Naive thymus-derived CD8-positive, alpha-beta T cell (primary cell): ENCODE results near the gene TRIM31. TPM values are rescaled to one million over a fixed set of nuclear protein-coding genes. Genes with fewer than 3 reads are reported as not detected.
"Not testable (repeated sequence)": the region's sequence is repeated elsewhere in the genome, so short reads cannot be mapped to it uniquely, and the experiment has no call there.

Source experiments
- ATAC-seq, 2 donors: fragments of 150-1000 bp; cut with Tn5 transposase in 1 of 2; sonication (Bioruptor Pico), chemical (Tn5 transposase) in 1 of 2; 1 replicate in 1 of 2; 2 replicates in 1 of 2; pipeline ENCODE4 v1.10.0; 2021; ENCODE audit warnings: mild to moderate bottlenecking in 2 of 2, moderate library complexity in 2 of 2
- POLR2A ChIA-PET: fragments of 350-600 bp; sonication (Branson Sonifier 250); formaldehyde crosslinking; loops from one replicate; lab custom pipeline; 2021; ENCODE audit warnings: antibody characterized with exemption; lab: Charles Lee
- DNase-seq, 10 donors: peaks; one replicate each; pipeline versions ENCODE4 v3.0.0 to v3.0.0-alpha.2; 2020 to 2022
- H3K27ac Mint-ChIP-seq, 10 donors: one replicate each; pipeline ENCODE4 v1.8.0; 2020 to 2022; ENCODE audit warnings: mild to moderate bottlenecking in 10 of 10, mixed read lengths in 10 of 10, moderate library complexity in 4 of 10, inconsistent platforms in 1 of 10
- H3K27me3 Mint-ChIP-seq, 5 donors: one replicate each; pipeline ENCODE4 v1.8.0; 2021 to 2022; ENCODE audit warnings: mixed read lengths in 5 of 5
- H3K36me3 Mint-ChIP-seq, 3 donors: one replicate each; pipeline ENCODE4 v1.8.0; 2020 to 2022; ENCODE audit warnings: mixed read lengths in 3 of 3, mild to moderate bottlenecking in 2 of 3, inconsistent platforms in 1 of 3
- H3K4me1 Mint-ChIP-seq, 4 donors: one replicate each; pipeline ENCODE4 v1.8.0; 2021 to 2022; ENCODE audit warnings: mixed read lengths in 4 of 4
- H3K4me3 Mint-ChIP-seq, 10 donors: one replicate each; pipeline ENCODE4 v1.8.0; 2020 to 2022; ENCODE audit warnings: mild to moderate bottlenecking in 10 of 10, mixed read lengths in 10 of 10, moderate library complexity in 6 of 10, inconsistent platforms in 1 of 10
- H3K9me3 Mint-ChIP-seq, 9 donors: one replicate each; pipeline ENCODE4 v1.8.0; 2020 to 2022; ENCODE audit warnings: mixed read lengths in 9 of 9, mild to moderate bottlenecking in 3 of 9, inconsistent platforms in 1 of 9, moderate library complexity in 1 of 9
- polyA plus RNA-seq, 3 donors: library from polyadenylated mRNA; unstranded; fragments of 300-500 nt; fragmentation: Illumina TruSeq; gene quantifications; one replicate each; pipeline ENCODE4 v1.2.3, GENCODE V29; 2021
- total RNA-seq, 8 experiments: library from RNA in 2 of 8; stranded (reverse) in 2 of 8; gene quantifications; one replicate each; pipeline ENCODE4 v1.2.3 and lab custom pipeline; 2021 to 2026

TRIM31 gene
- total and polyA plus RNA-seq, 5 experiments from 2014 or later, result 0.07 TPM; not detected in 4

GRCh38 chr6:30142665-30143064 is 29.8 kb upstream of the TRIM31 start:
- no peaks in the 10 kb centered on the region for H3K4me1 Mint-ChIP-seq
- no peak overlapping the region for H3K27ac Mint-ChIP-seq
- POLR2A ChIA-PET, result no interaction called here
- no peak for DNase-seq
- H3K9me3 Mint-ChIP-seq, result no peaks in the 10 kb centered on the region
- H3K36me3 Mint-ChIP-seq, result no peaks in the 10 kb centered on the region
- H3K4me3 Mint-ChIP-seq, result no peak overlapping the region
- no peak for ATAC-seq
- H3K27me3 Mint-ChIP-seq, result peaks cover 22 to 45% (median 35%) of the 10 kb centered on the region in 5 donors

GRCh38 chr6:30140240-30140639 is 27.4 kb upstream of the TRIM31 start:
- DNase-seq, H3K4me1 Mint-ChIP-seq, POLR2A ChIA-PET, H3K36me3 Mint-ChIP-seq, H3K27ac Mint-ChIP-seq, ATAC-seq, H3K4me3 Mint-ChIP-seq, H3K9me3 Mint-ChIP-seq: not testable (repeated sequence)
- H3K27me3 Mint-ChIP-seq, result peaks cover 20 to 43% (median 32%) of the 10 kb centered on the region in 5 donors

- H3K4me1 Mint-ChIP-seq, result no peaks in the 10 kb centered on the region
- no peak overlapping the region for H3K4me3 Mint-ChIP-seq
- peaks cover 0 to 1% (median 0%) of the 10 kb centered on the region in 3 donors for H3K36me3 Mint-ChIP-seq
- POLR2A ChIA-PET, result interaction anchor here (1.8 kb wide), 1 partner anchor 33 kb away, joined by 4 read pairs; no protein-coding TSS in a partner anchor
- DNase-seq (no peak), ATAC-seq (no peak)
- peaks cover 19 to 43% (median 27%) of the 10 kb centered on the region in 5 donors for H3K27me3 Mint-ChIP-seq
- H3K9me3 Mint-ChIP-seq, result no peaks in the 10 kb centered on the region
- H3K27ac Mint-ChIP-seq, result no peak overlapping the region
Measured at GRCh38 chr6:30136570-30137286, 23.8 kb upstream of the TRIM31 start.

DNA sequence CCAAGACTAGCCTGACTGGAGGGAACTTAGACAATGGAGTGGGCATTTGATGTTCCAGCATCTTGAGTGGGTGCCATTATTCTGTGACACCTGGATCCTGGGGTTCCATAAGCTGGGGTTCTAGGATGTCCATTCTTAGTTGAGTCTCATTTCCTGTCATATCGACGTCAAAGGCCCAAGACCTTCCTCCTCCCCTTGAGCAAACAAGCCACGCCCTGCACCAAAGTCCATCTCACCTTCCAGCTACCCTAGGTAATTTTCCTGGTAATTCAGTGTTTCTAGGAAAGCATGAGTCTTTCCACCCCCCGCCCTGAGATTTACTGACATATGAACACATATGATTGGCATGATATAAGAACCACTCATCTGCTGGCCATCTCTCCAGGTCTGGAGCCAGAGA is 22.9 kb upstream of the TRIM31 start, which contains the start of gene TRIM40:
TRIM40 (plus strand) TSS at position 384 of the 400 bp plus-strand sequence. CDS start 897 bp downstream, outside the sequence.
- peaks cover 0 to 1% (median 0%) of the 10 kb centered on the region in 3 donors for H3K36me3 Mint-ChIP-seq
- peaks cover 25 to 46% (median 30%) of the 10 kb centered on the region in 5 donors for H3K27me3 Mint-ChIP-seq

GRCh38 chr6:30135147-30135546 is 22.3 kb upstream of the TRIM31 start:
- Mint-ChIP-seq H3K27ac (no peak overlapping the region), H3K9me3 (no peaks in the 10 kb centered on the region), H3K4me3 (no peak overlapping the region), H3K27me3 (peaks cover 22 to 49% (median 29%) of the 10 kb centered on the region in 5 donors), H3K4me1 (peaks cover 5 to 8% (median 6%) of the 10 kb centered on the region in 4 donors), H3K36me3 (peaks cover 0 to 1% (median 0%) of the 10 kb centered on the region in 3 donors)
- DNase-seq (no peak), ATAC-seq (no peak)
- POLR2A ChIA-PET, result interaction anchor here (1.8 kb wide), 1 partner anchor 32 kb away, joined by 4 read pairs; no protein-coding TSS in a partner anchor

More for the DNA sequence above, 22.9 kb upstream of the TRIM31 start, which contains the start of gene TRIM40:
- ATAC-seq (no peak), DNase-seq (no peak)
- no peaks in the 10 kb centered on the region for H3K9me3 Mint-ChIP-seq
- no peak within 1 kb of the TSS for H3K4me3 Mint-ChIP-seq
- peaks cover 3 to 4% (median 4%) of the 10 kb centered on the region in 4 donors for H3K4me1 Mint-ChIP-seq
- POLR2A ChIA-PET, result interaction anchor here (1.8 kb wide), 1 partner anchor 32 kb away, joined by 4 read pairs; no protein-coding TSS in a partner anchor
- H3K27ac Mint-ChIP-seq, result no peak within 1 kb of the TSS

DNA sequence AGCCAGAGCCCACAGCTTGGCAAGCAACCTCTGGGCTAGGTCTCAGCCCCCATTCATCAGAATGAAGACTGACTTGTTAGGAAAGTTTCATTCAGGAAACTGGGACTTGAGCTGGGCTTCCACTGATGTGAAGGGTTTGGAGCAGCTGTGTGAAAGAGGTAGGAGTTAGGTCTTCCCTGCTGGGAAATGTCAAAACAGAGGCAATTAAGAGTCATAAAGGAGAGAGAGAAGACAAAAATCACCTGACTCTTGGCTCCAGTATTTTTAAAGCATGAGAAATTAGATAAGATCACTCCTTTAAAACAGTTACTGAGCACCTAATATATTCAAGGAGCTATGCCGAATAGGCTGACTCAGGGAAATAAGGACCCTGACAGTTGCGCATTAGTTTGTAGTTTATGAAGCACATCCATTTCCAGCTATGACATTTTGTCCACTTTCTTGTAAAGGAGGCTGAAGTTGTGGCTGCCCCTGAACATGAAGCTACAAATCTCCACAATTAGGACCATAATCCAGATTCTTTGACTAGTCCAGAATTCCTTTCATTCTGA is 19.1 kb upstream of the TRIM31 start:
- no peak overlapping the region for H3K27ac Mint-ChIP-seq

GRCh38 chr6:30130887-30131862 is 18.3 kb upstream of the TRIM31 start:
- ATAC-seq, result peak; percentile 95 to 98
- POLR2A ChIA-PET, result interaction anchor here (2.8 kb wide), 1 partner anchor 29 kb away, joined by 18 read pairs; no protein-coding TSS in a partner anchor
- DNase-seq, result peak in 9 of 10 donors; percentile 56 to 86 (median 71)
- no peak overlapping the region for H3K27ac Mint-ChIP-seq
- peaks cover 6 to 14% (median 8%) of the 10 kb centered on the region in 4 donors for H3K4me1 Mint-ChIP-seq
- H3K9me3 Mint-ChIP-seq, result no peaks in the 10 kb centered on the region
- H3K4me3 Mint-ChIP-seq, result peak overlapping the region in 5 of 10 donors; percentile 7 to 40 (median 20)
- peaks cover 0 to 1% (median 0%) of the 10 kb centered on the region in 3 donors for H3K36me3 Mint-ChIP-seq
- H3K27me3 Mint-ChIP-seq, result peaks cover 25 to 73% (median 68%) of the 10 kb centered on the region in 5 donors

More for the DNA sequence above, 19.1 kb upstream of the TRIM31 start:
- POLR2A ChIA-PET, result interaction anchor here (2.8 kb wide), 1 partner anchor 30 kb away, joined by 18 read pairs; no protein-coding TSS in a partner anchor
- Mint-ChIP-seq H3K36me3 (peaks cover 0 to 1% (median 0%) of the 10 kb centered on the region in 3 donors), H3K27me3 (peaks cover 25 to 67% (median 60%) of the 10 kb centered on the region in 5 donors), H3K9me3 (no peaks in the 10 kb centered on the region), H3K4me3 (no peak overlapping the region), H3K4me1 (peaks cover 6 to 14% (median 8%) of the 10 kb centered on the region in 4 donors)
- DNase-seq (no peak), ATAC-seq (no peak)

- Mint-ChIP-seq H3K27me3 (peaks cover 28 to 78% (median 68%) of the 10 kb centered on the region in 5 donors), H3K36me3 (peaks cover 0 to 1% (median 0%) of the 10 kb centered on the region in 3 donors), H3K4me3 (no peak overlapping the region), H3K9me3 (no peaks in the 10 kb centered on the region), H3K27ac (no peak overlapping the region), H3K4me1 (peaks cover 6 to 14% (median 8%) of the 10 kb centered on the region in 4 donors)
- no peak for ATAC-seq
- POLR2A ChIA-PET, result interaction anchor here (2.8 kb wide), 1 partner anchor 28 kb away, joined by 18 read pairs; no protein-coding TSS in a partner anchor
- no peak for DNase-seq
Measured at GRCh38 chr6:30130179-30130679, 17.3 kb upstream of the TRIM31 start.

- Mint-ChIP-seq H3K27ac (no peak overlapping the region), H3K9me3 (no peaks in the 10 kb centered on the region), H3K4me3 (no peak overlapping the region), H3K36me3 (peaks cover 0 to 1% (median 0%) of the 10 kb centered on the region in 3 donors), H3K4me1 (peaks cover 6 to 14% (median 8%) of the 10 kb centered on the region in 4 donors), H3K27me3 (peaks cover 31 to 81% (median 66%) of the 10 kb centered on the region in 5 donors)
- POLR2A ChIA-PET, result interaction anchor here (2.8 kb wide), 1 partner anchor 27 kb away, joined by 18 read pairs; no protein-coding TSS in a partner anchor
- ATAC-seq (no peak), DNase-seq (no peak)
Measured at GRCh38 chr6:30129265-30130178, 16.6 kb upstream of the TRIM31 start.

GRCh38 chr6:30127238-30128093 is 14.6 kb upstream of the TRIM31 start:
- DNase-seq (no peak), ATAC-seq (no peak)
- H3K9me3 Mint-ChIP-seq, result no peaks in the 10 kb centered on the region
- no peak overlapping the region for H3K27ac Mint-ChIP-seq
- peak overlapping the region in 3 of 10 donors; percentile 5 to 12 (median 7) for H3K4me3 Mint-ChIP-seq
- peaks cover 6 to 14% (median 8%) of the 10 kb centered on the region in 4 donors for H3K4me1 Mint-ChIP-seq
- H3K36me3 Mint-ChIP-seq, result no peaks in the 10 kb centered on the region
- POLR2A ChIA-PET, result interaction anchor here (0.6 kb wide), 1 partner anchor 706 kb away, joined by 3 read pairs; no protein-coding TSS in a partner anchor
- H3K27me3 Mint-ChIP-seq, result peaks cover 26 to 88% (median 57%) of the 10 kb centered on the region in 5 donors
